Measurements from ENCODE around the gene PLCB4. TPM values are rescaled to one million over a fixed set of nuclear protein-coding genes. Genes with fewer than 3 reads are reported as not detected.

Gene PLCB4
- polyA plus RNA-seq, 3 donors, result 11.6 to 15.1 (median 14.9) TPM

DNA sequence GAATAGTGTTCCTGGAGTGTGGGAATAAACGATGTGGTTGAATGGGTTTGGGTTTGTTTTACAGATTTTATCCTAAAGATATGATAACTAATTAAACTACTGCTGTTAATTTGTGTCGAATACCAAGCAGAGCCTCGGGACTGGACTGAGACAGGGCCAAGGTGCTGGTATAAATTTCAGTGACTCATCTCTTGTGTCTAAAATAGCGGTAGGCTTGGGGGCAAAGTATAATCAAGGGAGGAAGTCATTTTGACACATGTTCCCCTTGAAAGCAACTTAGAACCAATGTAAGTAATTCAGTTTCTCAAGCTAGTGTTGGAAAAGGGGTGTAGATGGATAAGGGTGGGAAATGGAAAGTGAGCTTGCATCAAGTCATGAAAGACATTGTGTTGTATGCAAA lies 108.4 kb downstream of the PLCB4 start:
- no peak for DNase-seq

DNA sequence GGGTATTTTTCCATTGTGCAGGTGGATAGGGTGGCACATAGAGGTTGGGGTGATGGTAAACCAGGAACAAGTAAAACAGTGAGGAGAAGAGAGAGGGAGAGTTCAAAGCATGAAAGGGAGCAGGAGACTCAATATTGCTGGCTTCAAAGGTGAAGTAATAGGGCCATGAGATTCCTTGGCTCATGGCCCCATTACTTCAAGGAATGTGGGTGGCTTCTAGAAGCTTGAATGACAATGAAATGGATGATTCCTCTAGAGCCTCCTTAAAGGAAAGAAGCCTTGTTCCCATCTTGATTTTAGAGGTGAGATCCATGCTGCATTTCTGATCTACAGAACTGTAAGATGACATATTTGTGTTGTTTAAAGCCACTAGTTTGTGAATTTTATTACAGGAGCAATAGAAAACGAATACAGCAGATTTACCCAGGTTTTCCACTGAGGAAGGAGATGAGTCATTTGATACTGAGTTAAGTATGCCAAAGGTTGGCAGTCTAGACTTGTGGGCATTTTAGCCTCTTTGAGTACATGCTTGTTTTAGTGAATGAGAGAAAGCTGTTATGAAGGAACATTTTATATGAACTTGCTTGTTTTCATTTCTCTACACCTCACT lies 110.4 kb downstream of the PLCB4 start:
- DNase-seq, result no peak

DNA sequence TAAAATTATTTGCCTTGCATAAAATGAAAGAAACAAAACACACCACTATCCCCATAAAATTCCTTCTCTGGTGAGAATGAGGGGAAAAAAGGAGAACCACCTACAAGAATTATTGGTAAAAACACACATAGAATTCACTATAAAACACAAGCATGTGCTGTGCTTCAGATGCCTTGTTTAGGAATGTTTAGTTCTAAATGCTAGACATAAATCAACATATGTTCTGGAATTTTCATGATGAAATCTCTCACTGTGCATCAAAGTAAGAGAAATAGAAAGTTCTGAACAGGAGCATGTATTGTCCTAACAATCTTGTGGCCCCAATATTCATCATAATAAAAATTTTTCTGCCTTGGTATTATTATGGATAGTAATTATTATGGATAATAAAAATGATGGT lies 111.0 kb downstream of the PLCB4 start:
- no peak for DNase-seq

DNA sequence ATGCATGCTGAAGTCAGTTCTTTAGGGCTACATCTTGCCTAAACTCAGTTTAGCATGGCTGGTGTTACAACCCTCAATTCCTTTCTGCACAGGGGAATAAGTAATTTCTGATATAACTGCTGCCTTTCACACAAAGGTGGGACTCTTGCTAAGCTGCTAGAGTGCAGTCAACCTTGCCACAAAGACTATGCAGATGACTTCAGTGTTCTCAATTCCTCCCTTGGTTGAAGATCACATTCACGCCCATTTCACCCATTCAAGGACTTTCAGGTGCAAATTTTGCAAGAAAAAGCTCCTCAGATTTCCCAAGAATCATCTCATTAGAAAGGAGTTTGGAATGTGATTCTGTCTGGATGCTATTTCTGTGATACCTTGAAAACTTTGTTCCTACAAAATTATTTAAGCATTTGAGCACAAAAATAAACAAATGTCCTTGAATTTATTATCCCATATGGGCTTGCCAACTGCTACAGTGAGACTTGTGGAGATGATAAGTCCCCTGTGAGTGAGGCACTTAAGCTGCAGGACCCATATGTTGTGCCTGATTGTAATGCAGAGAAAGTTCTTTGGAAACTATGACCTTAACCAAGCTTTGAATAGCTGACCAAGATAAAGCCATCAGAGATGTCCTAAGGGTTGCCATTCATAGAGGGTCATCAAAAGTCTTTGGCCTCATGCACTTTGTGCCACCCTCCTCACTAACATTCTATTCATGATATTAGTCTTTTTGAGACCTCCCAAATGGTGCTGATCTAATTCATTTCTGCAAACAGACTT lies 111.8 kb downstream of the PLCB4 start:
- no peak for DNase-seq

DNA sequence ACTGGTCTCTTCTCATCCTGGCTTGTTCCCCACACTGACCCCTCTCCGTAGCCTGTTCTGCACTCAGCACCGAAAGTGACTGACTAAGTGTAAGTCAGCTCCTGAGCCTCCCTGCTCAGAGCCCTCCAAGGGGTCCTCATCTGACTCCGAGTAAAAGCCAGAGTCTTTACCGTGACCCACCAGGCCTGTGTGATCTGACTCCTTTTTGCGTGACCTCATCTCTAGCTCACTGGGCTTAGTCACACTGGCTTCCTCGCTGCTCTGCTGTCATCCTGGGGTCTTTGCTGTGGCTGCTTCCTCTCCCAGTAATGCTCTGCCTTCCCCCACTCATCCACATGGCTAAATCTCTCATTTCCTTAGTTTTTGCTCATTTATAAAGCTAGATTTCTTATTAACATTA lies 116.6 kb downstream of the PLCB4 start:
- DNase-seq, result no peak

DNA sequence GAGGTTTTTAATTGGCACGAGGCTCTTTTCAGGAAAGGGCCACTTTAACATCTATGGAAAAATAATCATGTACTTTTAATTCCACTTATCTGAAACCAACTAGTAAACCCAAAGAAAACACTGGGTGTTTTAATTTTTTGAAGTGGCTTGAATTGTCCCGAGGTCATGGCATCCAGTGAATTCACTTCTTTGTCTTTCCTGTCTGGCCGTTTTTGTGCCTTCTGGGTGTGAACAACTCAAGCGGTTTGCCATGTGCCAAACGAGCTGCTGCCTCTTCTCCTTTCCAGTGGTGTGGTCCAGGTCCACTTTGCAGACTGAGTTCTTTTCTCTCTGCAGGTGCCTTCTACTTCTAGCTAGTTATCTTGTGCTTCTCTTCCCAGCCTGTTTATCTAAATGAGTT lies 117.5 kb downstream of the PLCB4 start:
- no peak for DNase-seq

DNA sequence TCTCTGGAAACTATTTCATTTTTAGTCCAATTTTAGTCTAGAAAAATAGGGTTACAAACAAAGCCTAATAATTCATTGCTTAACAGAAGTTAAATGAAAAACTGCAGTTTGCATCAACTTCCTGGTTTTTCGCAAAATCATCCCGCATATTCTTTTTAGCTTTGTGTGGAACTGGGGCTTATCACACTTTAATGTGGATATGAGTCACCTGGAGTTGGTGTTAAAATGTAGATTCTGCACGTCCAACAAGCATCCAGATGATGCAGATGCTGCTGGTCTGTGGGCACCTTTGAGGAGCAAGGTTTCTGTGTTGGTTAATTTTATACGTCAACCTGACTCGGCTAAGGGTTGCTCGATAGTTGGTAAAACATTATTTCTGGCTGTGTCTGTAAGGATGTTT lies 126.1 kb downstream of the PLCB4 start:
- no peak for DNase-seq

DNA sequence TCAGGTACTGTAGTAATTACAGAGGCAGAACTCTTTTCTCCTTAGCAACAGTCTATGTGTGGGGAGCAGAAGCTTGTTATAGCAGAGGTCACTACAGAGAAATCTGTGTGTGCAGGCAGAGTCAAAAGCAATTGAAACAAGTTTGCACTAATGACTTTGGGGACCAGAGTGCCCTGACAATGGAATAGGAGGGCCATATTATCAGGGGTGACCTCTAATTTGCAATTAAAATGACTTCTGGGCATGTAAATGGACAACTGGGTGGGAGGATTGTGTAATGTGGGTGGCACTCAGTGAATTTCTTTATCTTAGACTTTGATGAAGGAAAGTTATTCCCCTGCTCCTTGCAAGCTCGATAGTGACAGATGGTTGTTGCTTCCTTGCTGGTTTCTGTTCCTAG lies 127.2 kb downstream of the PLCB4 start:
- DNase-seq, result no peak

DNA sequence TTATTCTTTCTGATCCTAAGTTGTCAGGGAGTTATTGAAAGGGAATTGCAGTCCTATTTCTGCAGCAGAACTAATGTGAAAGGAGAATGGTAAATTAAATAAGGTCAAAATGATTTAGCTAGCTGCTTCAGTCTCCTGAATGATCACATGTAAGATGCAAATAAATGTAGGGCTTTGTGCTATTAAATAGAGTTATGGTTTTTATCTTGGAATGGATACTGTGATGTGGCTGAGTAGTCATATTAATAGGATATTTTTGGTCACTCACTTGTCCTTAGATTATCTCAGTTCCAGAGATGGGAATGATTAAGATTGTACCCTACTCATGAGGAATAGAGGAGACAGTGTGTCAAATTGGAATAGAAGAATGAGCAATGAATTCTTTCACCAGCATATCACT lies 129.6 kb downstream of the PLCB4 start:
- no peak for DNase-seq

DNA sequence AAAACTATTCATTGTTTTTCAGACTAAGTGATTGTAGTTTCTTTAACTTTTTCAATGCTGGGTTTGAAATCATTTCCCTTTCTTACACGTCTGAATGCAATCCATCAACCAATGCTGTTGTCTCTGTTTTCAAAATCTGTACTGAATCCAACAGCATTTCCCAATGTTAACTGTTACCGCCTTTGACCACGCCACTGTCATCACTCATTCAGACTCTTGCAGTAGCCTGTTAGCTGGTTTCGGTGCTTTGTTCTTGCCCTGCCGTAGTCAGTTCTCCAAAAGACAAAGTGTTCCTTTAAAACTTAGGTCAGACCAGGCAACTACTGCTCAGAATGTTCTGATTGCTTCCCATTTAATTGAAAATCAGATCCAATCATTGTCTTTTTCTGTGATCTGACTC lies 131.3 kb downstream of the PLCB4 start:
- no peak for DNase-seq

DNA sequence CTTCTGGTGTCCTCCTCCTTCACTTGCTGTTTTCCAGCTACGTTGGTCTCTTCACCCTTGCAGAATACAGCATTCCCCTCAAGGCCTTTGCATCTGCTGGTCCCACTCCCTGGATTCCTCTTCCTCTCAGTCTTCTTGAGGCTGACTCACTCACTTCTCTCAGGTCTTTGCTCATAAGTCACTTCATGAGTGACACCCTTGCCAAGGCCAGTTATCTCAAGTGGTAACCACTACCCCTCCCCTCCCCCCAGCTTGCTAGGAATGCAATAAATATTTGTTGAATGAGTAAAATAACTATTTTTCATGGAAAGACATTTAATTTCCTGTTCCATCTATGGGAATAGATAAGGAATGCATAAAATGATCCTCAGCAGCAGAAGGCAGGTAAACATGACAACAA lies 131.7 kb downstream of the PLCB4 start:
- no peak for DNase-seq

DNA sequence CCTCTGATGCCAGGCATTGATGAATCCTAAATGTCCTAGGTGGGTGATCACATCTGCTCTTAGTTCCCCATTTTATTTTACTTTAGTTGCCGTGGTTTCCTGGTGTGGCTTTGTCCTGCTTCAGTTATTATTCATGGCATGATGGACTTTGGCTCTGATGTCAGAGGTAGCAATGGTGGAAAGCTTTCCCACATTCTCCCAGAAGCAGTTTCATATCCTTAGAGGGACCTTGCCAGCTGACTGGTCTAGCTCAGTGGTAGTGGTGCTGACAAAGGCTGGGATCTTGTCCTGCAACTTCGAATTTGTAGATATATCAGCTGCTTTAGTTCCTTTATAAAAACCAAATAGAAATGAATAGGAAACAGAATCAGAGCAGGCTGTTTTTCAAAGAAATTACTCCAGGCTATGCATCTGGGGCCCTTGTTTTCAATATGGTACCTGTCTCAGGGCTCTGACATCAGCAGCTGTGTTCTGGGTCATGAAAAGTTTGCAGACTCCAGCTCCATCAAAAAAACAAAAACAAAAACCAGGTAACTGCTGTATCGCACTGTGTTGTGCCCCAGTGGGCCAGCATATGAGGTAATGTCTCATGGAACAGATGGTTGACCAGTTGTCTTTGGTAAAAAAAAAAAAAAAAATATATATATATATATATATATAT lies 133.7 kb downstream of the PLCB4 start:
- DNase-seq, result no peak

DNA sequence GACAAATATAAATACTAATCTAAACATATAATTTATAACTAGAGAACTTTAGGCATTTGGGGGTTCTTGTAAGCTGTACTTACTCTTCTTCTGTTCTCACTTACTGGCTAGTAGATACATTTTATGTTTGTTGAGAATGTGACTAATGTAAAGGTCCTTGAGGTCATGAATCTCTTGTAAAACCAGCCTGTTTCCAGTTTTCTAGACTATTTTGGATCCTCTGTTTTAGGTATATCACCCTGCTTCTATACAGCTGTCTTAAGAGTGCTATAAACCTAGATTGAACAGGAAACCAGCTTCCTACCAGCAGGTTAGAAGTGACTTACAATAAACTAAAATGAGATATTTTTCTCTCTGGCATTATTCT lies 134.2 kb downstream of the PLCB4 start:
- no peak for DNase-seq

DNA sequence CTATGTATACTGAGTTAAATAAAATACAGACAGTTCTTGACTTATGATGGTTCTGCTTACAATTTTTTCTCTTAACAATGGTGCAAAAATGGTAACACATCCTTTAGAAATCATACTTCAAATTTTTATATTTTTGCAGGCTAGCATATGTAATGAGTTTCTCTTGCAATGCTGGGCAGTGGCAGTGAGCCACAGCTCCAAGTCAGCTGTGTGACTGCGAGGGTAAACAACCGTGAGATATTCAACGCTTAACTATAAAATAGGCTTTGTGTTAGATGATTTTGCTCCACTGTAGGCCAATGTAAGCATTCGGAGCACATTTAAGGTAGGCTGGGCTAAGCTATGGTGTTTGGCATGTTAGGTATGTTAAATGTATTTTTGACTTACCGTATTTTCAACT lies 136.1 kb downstream of the PLCB4 start:
- DNase-seq, result no peak

DNA sequence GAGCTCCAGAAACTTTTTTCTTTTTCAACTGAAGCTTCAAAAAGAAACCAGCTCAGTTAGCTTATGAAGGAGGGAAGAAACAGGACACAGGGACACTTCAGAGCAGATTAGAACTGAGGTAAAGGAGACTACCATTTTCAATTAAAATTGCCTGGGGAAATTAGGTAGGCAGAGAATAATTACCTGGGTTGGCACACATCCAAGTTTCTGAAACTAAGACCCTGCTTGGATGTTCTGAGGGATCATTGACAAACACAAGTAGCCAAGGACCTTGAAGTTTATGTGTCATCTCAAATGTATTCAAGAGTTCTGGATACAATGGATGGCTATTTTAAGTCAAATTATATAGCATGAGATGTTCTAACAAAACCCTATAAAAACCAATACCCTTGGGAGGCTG lies 137.6 kb downstream of the PLCB4 start:
- DNase-seq, result no peak

DNA sequence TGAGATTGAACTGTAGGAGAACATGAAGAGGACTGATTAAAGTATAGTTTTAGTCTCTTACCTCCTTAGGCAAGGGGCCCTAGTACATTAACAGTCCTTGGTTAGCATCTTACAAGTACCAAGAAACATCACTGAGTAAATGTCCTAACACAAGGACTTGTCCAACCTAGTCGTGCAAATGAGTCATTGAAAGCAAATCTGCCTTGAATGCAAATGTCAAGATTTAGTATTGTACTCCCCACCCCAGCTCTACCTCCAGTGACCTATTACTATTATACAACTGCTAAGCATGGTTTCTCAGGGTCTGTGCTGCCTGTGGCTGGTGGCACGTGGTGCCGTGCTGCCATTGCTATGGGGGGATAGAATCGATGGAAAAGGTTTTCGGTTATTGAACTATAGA lies 138.4 kb downstream of the PLCB4 start:
- no peak for DNase-seq

DNA sequence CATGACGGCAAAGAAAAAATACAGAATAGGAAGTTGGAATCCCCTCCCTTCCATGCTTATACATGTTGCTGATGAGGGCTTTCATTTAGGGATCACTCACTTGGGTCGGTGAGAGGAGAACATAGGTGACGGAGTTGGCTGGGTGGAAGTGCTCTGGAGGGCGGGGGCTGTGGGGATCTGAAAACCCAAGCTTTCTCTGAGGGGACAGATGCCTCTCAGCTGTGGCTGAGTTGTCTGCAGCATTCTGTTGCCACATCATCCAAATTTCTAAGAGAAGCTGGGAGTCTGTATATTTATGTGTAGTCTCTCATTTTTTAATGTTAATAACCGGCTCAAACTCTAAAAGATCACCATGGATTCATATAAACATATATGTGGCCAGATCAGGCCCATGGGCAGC lies 141.5 kb downstream of the PLCB4 start:
- DNase-seq, result no peak

DNA sequence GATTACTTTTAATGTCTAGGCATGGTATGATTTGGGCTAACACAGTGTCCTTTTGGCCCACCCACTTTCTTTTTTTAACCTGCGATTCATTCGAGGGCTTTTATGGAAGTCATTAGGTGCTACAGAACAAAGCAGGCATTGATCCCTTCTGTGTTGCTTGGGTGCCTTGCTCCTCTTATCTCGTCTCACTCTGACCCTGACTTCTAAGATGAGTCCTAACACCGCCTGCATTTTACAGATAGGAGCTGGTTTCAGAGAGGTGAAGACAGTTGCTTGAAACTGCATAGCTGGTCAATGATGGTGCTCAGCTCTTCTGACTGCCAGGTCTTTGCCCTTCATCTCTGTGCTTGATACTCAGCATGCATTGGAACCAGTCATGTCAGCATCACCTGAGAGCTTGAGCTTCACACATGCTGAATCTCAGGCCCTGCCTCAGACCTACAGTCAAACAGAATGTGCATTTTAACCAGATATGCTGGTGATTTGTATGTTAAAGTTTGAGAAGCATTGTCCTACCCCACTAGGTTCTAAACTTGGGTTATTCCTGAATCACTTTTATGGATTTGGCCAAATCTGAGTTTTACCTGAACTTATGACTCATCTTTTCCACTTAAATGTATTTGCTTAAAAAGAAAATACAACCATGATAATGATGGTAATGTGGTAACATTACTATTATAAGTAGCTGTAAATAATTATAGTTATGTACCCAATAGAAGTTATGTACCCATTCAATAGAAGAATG lies 142.3 kb downstream of the PLCB4 start:
- DNase-seq, result no peak

DNA sequence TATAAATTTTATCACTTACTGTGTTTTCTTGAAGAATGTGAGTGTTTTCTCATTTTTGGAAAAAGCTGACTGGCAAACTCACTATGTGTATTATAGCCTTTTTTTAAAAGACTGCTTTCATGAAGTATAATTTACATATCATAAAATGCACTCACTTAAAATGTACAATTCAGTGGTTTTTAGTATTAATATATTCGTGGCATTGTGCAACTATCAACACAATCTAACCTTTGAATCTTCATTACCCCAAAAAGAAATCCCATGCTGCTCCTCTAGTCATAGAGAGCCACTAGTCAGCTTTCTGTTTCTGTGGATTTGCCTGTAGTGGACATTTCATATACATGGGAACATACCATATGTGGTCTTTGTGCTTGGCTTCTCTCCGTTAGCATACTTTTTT lies 143.8 kb downstream of the PLCB4 start:
- no peak for DNase-seq

DNA sequence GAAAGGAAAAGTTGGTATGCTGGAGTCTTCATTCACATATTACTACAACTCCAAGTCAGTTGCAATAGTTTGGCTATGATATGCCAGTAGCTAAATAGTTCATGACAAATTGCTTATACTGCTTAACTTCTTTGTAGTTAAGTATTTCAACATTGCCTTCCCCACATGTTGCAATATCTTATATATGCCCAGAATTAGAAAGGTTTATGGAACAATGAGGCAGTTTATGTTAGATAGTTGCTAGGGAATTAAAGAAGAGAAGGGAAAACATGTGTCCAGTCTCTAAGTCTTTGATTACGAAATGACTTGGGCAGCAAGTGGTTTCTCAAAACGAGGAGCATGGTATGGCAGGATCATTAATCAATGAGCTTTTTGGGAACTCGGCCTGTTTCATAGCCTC lies 145.8 kb downstream of the PLCB4 start:
- DNase-seq, result no peak

DNA sequence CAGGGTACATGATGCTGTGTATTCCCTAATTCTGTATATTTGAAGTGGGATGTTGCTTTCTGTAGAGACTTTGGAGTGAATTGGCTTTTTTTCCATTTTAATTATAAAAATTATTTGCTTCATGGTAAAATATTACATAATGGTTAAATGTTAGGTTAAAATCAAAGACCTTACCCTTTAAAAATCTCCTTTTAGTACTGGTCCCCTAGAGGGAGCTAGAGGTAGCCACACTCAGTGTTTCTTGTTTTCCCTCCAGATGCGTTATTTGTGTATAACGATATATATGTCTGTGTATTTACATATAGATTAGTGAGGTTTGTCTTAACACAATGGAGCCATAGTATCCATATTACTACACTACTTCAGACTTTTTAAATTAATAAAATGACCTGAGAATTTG lies 146.7 kb downstream of the PLCB4 start:
- DNase-seq, result no peak

DNA sequence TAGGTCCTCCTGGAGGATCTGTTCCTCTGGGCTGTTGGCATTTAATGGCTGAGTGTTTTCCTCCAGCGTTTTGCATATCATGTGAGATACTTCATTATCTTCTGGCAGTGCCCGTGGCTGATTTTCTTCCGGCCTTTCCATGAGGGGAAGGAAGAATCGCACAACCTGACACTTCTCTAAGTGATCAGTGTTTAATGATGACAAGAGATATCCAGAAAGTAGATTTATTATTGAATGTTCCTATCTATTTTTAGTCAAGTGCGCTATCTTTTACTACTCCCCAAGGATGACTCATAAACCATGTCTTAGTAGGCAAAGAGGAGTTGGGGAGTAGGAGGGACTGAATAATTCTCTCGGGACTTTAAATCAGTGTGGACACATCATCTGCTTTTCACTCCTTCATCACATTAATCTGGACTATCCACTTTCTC lies 149.7 kb downstream of the PLCB4 start:
- no peak for DNase-seq
